NCI-H510A (cell line): ENCODE data around the gene MAGED1.
"Not testable (repeated sequence)": the region's sequence is repeated elsewhere in the genome, so short reads cannot be mapped to it uniquely, and the experiment has no call there.

Source experiments
- DNase-seq: peaks from one replicate; lab custom pipeline; 2025; lab: John Stamatoyannopoulos, UW

The MAGED1 gene

DNA sequence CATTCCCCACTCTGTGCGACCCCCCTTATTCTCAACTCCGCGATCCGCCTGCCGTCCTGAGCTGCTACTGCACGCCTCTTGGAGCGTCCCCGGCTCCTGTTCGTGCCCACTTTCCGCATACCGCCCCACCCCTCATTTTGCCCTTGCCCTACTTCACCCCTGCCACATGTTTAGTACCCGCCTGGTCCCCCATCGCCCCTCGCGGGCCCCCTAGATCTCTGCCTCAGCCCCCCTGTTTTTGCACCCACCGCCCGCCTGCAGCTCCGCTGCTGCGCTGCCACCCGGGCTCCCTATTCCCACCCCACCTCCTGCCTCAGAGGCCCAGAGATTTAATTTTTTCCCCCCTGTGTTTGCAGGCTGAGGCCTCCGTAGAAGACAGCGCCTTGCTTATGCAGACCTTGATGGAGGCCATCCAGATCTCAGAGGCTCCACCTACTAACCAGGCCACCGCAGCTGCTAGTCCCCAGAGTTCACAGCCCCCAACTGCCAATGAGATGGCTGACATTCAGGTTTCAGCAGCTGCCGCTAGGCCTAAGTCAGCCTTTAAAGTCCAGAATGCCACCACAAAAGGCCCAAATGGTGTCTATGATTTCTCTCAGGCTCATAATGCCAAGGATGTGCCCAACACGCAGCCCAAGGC lies 1.4 kb downstream of the MAGED1 start:
- DNase-seq: peak; percentile 9

DNA sequence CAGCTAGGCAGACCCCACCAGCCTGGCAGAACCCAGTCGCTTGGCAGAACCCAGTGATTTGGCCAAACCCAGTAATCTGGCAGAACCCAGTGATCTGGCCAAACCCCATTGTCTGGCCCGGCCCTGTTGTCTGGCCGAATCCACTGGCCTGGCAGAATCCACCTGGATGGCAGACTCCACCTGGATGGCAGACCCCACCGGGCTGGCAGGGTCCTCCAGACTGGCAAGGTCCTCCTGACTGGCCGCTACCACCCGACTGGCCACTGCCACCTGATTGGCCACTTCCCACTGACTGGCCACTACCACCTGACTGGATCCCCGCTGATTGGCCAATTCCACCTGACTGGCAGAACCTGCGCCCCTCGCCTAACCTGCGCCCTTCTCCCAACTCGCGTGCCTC lies 3.2 kb downstream of the MAGED1 start:
- DNase-seq: no peak

DNA sequence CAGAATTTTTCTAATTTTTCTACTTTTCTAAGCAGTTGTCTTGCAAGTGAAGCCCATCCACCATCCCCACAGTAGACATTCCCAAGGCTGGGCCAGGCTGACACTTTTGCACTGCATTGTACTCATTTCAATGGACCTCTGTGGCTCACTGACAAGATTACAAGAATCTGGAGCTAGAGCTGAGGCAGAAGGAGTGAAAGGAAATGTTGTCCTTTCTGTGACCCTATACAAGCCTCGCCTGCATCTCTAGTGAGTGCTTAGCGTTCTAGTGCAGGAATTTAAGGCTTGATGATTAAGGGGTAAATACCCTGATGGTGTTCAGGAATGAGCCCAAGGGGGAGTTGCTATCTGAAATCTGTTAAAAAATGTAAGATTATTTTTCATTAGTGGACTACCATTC lies 6.3 kb downstream of the MAGED1 start:
- DNase-seq: no peak

DNA sequence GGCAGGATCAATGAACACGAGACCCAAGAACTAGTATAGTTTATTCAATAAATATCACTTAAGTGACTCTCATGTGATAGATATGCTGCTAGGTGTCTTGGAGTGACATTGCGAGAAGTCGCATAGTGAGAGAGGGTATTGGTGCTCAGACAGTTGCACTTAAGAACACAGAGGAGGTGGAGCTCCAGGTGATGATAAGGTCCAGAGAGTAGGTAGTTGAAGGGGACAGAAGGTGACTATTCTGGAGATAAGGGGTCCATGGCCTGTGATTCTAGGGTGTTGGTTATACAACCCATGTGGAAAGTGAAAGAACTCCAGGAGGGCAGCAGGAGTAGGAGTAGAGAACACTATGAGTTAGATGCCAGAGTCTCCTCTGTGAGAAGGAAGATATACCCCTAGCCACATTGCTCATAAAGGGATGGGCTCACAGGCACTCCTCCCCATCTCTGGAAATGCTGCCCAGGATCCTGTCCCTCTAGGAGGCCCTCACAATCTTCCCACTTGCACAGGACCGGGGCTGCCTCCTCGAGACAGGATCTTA lies 9.2 kb downstream of the MAGED1 start:
- DNase-seq: no peak

DNA sequence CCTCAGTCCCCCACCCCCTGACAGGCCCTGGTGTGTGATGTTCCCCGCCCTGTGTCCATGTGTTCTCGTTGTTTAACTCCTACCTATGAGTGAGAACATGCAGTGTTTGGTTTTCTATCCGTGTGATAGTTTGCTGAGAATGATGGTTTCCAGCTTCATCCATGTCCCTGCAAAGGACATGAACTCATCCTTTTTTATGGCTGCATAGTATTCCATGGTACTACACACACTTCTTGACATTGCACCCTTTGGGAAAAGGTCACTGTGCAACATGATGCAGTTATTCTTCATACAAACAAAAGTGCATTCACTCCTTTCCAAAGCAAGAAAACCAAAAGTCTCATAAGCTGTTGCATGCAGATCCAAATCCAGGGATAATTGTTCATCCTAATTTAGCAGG lies 11.7 kb downstream of the MAGED1 start:
- DNase-seq: not testable (repeated sequence)

DNA sequence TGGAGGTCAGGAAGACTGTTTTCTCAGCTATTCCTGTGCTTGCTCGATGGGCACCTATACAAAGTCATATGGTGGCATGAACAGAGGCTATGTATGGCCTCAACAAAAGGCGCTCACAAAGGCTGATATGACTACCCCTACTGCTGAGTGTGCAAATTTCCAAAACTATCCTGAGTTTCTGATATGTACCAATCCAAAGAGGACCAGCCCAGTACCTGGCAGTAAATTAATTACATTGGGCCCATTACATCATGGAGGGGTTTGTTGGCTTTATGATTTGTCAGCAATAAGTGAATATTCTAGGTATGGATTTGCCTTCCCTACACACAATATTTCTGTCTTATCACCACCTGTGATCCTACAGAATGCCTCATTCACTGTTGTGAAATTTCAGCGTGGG lies 12.3 kb downstream of the MAGED1 start:
- DNase-seq: no peak

DNA sequence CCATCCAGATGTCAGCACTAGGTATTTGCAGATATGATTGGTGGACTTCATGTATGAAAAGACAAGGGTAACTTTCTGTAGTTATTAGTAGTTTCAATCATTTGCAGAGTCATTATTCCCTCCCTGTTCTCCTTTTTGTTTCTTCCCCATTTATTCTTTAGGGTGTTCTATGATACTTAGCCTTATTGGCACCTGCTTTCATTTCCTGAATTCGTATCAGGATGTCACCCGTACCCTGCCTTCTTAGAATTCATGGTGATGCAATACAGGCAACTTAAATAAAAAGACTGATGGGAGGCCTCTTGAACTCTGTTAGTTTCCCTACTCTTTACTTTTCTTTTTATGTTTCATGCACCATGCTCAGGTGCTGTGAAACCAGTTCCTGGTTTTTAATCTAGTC lies 24.2 kb downstream of the MAGED1 start:
- DNase-seq: no peak

DNA sequence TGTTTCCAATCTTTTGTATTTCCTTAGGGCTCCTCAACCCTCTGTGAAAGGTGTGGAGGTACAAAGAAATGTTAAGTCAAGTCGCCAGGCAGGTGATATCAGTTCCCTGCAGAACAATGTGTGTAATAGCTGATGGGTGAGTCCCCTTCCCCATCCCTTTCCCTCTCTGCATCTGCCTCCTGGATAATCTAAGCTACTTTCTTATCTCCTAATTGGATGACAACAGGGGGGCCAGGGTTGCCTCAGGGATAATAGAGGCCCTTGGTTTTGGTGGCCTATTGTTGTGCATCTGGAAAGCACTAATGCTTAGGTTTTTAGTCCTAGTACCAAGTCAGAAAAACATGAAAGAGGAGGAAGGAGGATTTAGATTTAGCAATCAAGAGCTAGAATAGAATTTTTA lies 29.1 kb downstream of the MAGED1 start:
- DNase-seq: no peak

DNA sequence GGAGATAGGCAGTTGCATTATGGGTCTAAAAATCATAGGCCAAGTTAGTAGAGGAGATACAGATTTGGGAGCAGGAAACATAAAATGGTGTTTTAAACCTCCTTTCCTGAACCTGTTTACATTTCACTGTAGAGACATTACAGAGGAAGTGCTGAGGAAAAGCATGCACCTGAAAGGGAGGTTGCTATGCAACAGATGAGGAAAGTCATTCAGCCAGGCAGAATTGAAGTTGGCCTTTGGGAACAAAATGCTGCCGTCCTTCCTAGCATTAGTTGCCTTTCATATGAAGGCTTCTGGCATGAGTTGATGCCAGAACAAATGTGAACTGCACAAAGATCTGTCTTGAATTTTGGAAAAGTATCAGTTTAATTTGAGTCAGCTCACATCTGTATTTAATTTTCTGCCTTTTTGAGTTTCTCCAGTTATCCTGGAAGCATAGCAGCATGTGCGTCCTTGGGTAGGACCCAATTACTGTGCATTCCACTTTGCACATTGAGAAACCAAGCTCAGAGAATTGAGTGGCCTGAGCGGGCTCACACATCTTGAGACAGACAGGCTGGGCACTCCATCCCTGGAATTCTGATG lies 38.2 kb downstream of the MAGED1 start:
- no peak for DNase-seq
